Measurements from ENCODE around the gene STAC3.
A peak's percentile ranks its signal among the peaks of the same experiment; 100 is the strongest.

STAC3 gene

DNA sequence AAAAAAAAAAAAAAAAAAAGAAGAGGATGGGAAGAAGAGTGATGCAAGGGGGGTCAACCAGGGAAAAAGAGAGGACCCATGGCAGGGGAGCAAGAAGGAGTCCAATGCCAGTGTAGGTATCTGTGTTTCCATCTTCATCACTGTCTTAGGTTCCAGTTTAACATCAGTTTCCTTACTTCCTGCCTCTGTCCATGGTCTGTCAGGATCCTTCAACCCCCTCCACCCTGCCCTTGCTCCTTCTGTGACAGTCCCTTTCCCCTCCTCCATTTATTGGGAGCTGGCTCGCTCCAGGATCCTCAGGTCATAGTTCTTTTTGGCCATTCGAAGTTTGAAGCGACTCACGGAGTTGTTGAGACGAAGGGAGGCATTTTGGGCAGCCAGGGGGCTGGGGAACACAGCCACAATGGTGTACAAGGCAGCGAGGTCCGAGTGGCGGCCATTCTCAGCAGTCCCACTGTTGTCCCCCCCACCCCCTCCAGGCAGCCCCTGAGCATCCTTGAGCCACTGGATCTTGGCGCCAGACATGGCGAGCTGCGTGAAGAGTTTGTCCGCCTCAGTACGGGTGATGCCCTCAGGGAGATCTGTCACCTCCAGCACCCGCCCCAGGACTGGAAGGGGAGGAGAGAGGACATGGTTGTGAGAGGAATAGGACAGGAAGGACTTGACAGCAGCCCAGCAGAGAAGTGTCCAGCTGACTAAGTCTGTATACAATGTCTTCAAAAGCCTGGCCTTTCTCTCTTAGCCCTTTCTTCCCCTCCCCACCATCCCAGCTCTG lies 3.7 kb upstream of the STAC3 start:
- DNase-seq, result no peak

DNA sequence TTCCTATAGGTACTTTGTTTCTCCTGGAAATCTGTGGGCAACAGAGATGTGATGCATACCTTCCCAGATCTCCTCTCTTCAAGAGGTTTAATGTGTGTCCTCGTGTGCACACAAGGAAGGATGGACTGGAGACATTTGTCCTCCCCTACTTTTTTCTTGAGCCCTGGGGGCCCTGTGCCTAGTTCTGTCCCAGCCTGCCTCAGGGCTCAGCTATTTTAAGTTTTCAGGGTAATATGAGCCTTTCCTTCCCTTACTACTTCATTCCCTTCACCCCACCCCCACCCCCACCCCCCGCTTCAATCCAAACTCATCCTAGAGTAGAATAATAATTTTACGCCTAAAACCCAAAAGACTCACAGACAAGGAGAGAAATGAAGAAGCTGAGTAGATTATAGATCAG lies 446 bp downstream of the STAC3 start:
- no peak for DNase-seq

DNA sequence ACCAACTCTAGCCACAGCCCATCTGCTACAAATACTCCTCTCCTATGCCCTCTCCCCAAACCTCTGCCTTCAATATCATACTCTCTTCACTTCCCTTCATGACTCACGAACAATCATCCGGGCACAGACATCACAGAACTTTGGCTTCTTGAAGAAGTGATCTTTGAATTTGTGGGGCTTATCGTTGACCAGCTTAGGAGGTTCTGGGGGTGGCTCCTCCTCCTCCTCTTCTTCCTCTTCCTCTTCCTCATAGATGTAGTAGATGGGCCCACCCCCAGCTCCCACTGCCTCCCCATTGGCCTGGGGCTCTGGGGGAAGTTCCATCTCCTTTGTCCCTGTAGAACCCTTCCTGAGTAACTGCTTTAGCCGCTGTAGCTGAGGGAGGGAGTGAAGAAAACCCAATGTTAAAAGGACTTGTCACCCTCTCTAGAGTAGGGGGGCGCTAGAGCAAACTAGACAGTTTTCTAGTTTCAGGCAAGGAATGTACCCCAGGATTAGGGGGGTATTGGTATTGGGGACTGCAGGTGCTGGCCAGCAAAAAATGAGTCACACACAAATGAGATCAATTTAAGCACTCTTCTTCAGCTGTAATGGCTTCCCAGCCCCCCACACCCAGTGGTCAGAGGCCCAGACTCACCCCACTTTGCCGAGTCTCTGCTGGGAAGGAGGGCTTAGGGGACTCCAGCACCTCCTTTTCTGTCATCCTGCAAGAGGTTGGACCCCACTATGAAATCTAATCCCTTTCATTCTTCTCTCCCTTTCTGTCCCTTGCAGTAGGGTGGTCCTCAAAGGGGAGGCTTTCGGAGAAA lies 1.8 kb downstream of the STAC3 start:
- DNase-seq, result no peak

DNA sequence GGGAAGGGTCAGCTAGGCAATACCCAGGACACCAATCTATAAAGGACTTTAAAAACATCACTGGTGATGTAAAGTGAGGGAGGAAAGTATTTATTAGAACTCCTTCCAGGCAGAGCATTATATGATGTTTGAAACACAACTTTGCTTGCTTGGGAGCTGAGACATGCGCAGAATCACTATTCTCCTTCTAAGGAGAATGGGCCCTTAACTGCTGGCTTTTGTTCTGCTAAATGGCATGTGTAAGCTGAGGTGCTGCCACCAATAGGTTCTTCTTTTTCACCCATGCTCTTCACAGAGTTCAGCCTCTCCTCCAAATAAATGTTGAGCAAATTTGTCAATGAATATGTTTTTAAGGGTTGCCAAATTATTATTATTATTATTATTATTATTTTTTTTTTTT lies 3.9 kb downstream of the STAC3 start:
- no peak for DNase-seq

DNA sequence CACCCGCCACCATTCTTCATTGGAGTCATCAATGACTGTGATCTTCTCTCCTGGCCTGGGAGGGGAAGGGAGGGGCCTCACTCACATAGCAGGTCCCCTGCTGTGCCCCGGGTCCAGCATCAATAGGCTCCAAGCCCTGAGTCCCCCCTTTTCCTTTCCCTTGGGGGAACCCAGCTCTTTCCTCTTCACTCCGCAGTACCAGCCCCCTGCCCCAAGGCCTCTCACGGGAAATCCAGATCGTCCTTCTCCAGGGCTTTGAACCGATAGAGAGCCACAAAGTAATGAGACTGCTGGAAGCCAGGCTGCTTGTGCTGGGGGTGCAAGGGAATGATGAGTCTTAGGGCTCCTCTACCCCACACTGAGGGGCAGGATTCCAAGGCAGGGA lies 6.7 kb downstream of the STAC3 start:
- no peak for DNase-seq

DNA sequence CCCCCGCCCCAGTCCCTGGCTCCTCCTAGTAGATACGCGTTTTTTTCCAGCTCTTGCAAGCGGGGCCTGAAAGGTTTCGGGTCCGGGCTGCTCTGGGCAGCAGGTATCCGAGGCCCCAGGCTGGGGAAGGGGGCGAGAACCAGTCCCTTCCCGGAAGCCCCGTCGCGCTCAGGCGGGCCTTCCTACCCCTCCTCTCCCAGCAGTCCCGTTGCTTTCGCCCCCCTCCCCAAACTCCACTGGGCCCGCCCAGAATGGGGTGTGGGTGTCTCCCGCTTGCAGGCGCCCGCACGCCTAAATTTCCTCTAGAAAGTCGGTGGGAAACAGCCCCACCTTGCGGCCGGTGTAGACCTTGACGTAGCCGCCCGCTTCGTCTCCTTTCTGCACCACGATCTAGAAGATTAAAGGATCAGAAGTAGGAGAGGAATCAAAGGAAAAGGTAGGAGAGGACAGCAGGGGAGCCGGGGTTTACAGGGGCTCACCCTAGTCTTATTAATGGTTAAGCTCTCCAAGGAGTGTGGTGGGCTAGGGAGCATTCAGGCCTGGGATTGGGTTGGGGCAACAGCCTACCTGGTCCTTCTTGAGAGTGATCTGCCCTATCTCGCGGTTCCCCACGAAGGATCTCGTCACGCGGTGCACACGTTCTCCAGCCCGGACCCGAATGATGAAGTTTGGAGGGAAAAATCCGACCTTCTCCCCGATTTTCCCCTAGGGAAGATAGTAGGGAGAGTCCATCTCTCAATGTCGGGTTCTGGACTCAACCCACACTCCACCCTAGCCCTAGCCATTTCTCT lies 7.3 kb downstream of the STAC3 start:
- peak; percentile 69 for DNase-seq

DNA sequence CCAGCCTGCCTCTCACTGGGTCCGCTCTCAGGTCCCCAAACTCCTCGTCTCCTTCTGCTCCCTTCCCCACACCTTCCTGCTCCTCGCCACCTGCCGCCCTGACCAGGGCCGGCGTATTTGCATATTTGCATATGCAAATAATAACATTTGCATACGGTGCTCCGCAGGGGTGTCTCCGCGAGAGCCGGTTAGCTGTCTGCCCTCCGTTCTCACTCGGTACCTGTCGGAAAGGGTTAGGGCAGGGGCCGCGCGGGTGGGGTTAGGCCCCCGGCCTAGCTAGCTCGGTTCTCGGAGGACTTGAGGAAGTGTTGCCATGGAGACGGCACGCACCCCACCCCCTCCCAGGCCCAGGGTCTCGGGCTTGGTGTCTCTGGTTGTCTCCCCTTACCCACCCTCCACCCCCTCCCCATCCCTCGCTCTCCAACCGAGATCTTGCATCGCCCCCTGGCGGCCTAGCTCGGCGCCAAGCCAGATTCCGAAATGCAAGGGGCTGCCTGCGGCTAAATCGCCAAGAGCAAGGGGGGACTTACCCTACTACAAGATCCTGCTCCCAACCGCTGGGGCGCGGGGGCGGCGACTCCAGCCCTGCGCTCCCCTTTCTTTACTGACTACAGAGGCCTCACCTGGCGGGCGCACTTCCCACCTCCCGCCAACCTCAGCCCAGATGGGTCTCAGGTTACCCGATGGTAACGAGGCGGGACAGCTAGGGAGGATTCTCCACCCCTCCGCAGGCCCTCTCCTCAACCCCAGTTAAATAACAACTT lies 8.1 kb downstream of the STAC3 start:
- peak; percentile 54 for DNase-seq

DNA sequence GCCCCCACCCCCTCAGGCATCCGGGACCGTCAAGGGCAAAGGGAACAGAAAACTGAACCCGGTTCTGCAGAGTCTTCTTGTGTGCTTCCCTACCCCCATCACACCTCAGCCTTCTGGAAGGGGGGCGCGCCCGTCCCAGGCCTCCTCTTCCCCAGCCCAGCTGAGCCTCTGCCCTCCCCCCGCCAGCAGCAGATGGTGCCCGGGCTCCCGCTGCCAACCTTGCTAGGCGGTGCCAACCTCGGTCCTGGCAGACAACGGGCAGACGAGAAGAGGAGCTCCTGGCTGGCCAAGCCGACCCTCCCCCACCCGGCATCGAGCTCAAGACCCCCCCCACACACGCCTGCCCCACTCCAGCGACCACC lies 8.7 kb downstream of the STAC3 start:
- DNase-seq, result no peak

DNA sequence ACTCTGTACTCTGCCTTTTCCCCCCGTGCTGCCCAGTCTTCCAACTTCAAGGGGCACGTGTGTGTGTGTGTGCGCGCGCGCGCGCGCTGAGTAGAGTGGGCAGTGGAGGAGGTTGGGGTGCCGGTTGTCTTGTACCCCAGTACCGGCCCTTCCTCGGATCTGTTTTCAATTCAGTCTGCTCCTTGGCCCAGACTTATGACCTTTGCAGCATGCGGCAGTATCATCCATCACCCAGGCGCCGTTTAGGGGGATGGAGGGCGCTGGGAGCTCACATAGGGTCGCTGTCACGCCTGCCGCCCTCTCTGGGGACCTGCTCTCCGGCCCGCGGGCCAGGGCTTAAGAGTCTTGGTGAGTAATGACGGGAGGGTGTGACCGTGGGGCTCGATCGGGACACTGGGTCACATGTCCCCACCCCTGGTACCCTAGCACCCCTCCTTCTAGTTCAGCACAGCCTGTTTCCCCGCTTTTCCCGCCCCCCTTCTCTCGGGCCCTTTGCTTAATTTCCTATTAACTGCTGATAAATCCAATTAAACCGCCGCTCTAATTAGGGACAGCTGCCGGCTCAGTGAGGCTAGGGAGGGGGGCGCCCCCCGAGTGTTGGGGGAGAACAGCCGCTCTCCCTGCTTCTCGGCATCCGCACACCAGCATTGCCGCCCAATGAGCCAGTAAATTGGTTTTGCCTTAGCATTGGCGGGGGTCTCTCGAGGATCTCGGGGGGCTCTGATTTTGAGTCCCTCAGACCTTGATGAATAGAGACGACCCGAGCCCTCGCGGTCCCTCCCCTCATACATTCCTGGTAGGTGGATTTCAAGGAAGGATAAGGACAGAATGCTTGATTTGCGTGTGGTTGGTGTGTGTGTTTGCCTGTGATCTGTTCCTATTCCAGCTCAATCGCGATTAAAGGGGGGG lies 9.3 kb downstream of the STAC3 start:
- DNase-seq, result no peak

DNA sequence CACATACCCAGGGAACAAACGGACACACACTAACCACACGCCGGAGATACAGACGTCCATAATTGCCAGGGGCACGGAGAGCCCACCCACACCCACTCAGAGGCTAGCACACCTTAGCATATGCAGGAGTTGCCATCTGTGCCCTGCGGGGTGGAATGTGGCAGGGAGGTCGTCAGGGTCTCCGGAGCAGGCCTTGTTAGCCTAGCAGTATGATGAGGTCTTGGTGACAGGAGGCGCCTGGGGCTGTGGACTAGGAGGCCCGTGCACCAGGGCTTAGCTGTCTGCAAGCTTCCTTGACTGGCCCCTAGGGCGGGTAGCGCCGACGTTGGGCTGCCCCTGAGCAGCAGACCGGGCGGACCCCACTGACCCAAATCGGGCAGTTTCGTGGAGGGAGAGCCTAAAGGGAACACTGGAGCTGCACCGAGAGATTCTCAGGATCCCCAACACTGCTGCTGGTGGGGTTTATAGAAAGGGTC lies 10.0 kb downstream of the STAC3 start:
- no peak for DNase-seq

DNA sequence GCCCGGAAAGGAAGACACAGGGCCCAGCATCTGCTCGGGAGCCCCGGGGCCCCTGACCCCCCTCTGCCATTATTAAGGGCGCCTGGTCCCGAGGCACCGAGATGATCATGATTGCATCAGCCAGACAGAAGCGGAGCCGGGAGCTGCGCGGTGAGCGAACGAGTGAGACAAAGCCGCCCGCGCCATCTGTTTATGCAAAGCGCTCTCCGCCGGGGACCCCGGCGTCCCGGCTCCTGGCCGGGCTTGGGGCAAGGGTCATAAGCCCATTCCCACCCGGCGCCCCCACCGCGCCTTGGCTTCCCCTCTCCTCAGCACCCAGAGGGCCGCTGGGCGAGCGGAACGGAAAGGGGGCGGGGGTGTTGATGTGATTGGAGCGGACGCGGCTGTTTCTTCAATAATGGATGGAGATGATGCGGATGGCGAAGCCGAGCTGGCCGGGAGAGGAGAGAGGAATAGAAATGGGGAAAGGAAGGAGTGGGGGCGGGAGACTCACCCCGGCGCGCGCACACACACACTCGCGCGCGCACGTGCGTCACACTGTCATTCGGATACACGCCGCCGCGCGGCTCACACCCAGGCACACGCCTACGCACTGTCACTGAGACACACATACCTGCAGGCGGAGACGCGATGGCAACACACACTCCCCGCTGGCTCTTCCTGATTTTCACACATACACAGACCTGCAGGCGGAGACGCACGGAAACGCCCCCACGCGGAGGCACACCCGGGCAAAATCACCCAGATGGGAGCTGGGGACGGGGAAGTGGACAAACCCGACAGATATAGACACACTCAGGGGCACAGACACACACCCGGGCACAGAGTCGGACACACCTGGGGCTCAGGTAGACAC lies 10.7 kb downstream of the STAC3 start:
- peak; percentile 68 for DNase-seq

DNA sequence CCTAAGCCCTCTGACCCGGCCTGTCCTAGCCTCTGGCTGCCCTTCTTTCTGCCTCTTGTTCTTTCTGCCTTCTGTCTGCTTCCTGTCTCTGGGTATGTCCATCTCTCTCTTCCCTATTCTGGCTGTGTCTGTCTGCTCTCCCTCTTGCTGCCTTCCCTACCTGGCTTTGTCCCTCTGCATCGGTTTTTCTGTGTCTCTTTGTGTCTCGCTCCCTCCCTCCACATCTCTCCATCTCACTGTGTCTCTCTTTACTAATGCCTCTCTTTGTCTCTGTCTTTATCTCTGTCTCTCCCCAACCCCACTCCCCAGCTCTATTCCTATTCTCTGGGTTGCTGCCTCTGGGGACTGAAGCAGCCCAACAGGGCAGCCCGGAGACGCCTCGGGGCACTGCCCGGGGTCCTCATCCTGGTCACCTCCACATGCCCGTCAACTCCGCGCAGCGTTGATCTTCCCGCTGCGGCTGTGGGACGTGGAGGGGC lies 11.4 kb downstream of the STAC3 start:
- DNase-seq, result no peak

DNA sequence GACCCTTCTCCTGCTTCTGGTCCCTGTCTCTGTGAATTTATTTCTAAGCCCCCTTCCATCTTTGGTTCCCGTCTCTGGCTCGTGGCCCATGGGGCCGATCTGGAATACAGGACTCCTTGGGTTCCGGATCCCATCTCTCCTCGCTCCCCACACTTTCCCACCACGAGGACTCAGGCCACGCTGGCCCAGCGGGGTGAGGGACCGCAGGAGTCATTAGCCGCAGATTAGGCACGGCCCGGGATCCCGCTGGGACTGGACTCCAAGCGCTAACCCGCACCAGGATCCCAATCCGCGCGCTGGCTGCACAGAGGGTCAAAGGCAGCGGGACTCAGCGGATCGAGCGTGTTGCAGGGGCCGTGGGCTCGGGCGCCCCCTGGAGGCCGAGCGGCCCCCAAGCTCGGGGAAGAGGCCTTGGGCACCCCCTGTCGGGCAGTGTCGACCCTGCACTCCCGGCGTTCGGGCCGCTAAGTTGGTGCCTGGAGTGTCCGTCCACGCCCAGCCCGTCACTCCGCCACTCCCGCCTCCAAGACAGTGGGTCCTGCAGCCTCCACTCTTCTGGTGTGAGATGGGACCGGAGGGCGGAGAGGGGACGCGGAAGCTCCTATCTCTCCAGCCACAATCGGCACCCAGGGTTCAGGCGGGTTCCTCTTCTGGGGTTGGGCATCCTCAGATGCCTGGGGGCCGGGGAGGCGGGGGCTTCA lies 12.0 kb downstream of the STAC3 start:
- DNase-seq, result peak; percentile 86

DNA sequence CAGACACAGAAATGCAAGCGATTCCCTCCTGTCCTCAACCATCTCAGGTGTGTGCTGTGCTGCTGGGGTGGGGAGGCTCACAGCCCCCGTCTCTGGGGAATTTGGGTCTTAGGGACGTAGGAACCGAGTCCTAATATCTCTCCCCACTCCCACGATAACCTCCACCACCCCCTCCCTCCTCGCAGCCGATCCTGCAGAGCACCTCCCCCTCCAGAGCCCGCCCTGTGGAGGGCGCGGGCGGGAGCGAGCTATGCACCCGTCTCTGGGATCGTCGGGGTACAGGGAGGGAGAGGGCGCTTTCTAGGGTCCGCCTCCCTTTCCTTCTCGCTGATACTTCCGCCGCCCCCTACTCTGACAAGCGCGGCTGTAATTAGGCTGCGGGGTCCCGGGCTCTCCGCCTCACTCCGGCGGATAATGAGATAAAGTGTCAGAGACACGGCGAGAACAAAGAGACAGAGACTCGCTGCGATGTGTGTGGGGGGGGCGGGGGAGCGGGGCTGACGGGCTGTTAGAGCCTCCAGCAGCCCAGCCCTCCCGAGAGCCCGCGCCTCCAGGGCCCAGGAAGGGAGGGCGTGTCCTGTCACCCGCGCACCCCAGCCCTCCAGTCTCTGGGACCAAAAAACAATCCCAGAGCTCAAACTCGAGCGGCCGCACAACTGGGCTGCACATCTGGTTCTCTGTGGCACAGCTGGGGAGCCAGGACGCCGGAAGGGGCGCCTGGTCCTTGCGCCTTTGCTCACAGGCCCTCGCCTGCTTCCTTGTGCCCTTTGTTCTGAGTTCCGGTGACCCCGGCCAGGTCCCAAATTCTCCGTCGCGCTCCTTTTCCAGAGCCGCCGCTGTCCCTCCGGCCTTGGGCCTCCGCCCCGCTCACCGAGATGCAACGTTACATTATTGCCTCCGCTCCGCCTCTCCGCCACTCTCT lies 12.8 kb downstream of the STAC3 start:
- no peak for DNase-seq

DNA sequence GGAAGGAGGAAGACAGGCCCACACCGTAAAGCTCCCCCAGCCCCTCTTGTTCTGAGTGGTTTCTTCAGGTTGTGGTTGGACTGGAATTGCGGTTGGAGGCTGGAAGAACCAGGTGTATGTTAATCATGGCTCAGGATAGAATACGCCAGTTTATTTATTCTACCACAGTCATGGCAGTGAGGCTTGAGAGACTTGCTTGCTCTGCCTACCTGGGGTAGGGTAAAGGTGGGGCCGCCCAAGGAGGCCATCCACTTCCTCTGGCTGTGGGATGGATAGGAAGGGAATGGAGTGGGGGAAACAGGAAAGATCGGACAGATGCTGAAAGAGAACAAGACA lies 13.4 kb downstream of the STAC3 start:
- DNase-seq, result no peak

DNA sequence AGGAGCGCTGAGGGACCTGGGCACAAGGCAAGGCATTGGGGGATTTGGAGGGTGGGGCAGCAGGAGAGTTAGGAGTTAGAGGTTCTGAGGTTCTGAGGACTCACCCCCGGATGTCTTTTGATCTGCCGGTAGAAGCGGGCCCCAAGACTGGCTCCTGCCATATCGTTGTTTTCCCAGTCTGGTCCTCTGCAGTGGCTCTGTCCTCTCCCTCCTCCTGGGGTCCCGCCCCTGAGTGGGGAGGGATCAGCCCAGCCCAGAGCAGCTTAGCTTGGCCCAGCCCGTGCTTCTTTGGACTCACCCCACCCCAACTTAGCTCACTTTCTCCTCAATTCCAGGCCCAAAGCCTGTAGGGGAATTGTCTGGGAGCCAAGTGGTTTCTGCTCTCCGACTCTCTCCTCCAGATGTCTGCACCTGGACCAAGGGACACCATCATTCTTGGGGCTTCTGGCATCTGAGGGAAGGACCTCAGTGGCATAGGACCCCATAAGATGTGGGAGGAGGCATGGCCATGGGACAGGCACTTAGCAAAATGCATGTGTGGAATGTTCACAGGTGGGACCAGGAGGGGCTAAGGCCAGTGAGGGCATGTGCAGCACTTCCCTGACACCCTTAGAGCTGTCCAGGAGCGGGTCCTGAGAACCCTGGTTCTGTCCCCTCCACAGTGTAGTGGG lies 13.9 kb downstream of the STAC3 start:
- no peak for DNase-seq

DNA sequence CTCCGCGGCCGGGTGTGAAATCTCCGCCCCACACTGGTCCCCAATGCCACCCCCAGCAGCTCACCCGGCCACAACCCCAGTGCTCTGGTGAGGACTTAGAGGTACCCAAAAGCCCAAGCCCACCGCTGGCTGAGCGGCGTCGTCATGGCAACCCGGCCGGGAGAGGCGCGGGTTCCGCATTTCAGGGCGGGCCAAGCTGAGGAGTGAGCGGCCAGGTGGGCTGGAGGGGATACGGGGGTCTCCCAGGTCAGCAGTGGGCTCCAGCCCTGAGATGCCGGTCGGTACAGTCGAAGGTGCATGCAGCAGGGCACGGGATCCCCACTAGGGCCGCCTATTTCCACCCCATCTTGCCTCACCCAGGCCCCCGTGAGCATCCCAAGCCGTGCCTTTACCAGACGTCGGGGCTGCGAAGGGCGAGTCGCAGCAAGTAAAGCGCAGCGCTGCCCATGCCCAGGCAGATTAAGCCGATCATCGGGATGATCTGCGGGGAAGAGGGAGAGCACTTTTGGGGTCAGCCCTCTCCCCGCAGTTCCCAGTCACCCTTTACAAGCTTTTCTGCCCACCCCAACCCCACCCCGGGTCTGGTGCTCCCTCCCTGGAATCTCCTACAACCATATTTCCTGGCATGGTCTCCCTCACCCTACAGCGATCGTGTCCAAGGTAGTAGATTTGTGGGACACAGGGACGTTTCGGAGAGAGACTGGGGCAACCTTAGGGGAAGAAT lies 14.6 kb downstream of the STAC3 start:
- no peak for DNase-seq

DNA sequence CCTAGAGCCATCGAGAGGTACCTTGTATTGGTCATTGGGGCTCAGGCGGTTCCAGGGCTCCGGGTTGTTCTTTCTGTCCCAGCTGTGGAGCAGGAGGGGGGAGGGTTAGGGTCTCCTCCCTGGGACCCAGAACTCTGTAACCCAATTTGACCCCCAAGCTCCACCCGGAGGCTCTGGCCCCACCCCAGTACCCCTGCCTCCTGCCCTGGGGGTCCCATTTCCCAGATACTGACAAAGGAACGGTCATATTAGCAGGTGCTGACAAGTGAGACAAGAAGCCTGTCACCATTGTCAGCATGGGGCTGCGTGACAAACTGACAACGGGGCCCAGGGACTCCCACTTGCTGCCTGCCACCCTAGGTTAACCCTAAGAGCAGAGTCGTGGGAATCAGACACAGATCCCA lies 15.3 kb downstream of the STAC3 start:
- DNase-seq, result no peak

All from fibroblast of skin of right quadriceps (primary cell).